HCT116 (cell line): ENCODE results near the gene CDHR3.

ENCODE experiments used
- EZH2 ChIP-seq: fragments of 200-600 bp; sonication (generic); IDR thresholded peaks from 2 replicates; pipeline ENCODE4 v1.6.1; 2017; ENCODE audit warnings: antibody characterized with exemption, mixed run types
- POLR2A ChIP-seq: IDR thresholded peaks from 2 replicates; pipeline ENCODE4 v1.7.0; 2011; ENCODE audit warnings: borderline replicate concordance; ENCODE audit not compliant: insufficient read depth, insufficient read length; ENCODE audit errors: extremely low read depth
- POLR2AphosphoS5 ChIP-seq: IDR thresholded peaks from 2 replicates; pipeline ENCODE4 v1.6.1; 2011; ENCODE audit warnings: mild to moderate bottlenecking, low read depth, low read length, moderate library complexity
- SIN3A ChIP-seq: IDR thresholded peaks from 2 replicates; pipeline ENCODE4 v1.6.1; 2012; ENCODE audit warnings: low read depth
- YY1 ChIP-seq: IDR thresholded peaks from 2 replicates; pipeline ENCODE4 v1.6.1; 2011; ENCODE audit warnings: low read length, low read depth, moderate library complexity, mild to moderate bottlenecking; ENCODE audit not compliant: insufficient replicate concordance; ENCODE audit errors: extremely low read depth
- ZFX ChIP-seq: fragments of 450-650 bp; IDR thresholded peaks from 2 replicates; pipeline ENCODE4 v1.6.1; 2017
- TF ChIP-seq, protein P1 (sequence below), 3 experiments: fragments of 200-600 bp in 1 of 3; sonication (generic) in 1 of 3; IDR thresholded peaks in 2 of 3; conservative IDR thresholded peaks in 1 of 3; 2 replicates each; pipeline ENCODE4 v1.5.1; 2012 to 2017; ENCODE audit warnings: low read depth in 2 of 3, low read length in 2 of 3, antibody characterized with exemption in 1 of 3, borderline replicate concordance in 1 of 3, control low read depth in 1 of 3, mild to moderate bottlenecking in 1 of 3, mixed read lengths in 1 of 3, mixed run types in 1 of 3, moderate library complexity in 1 of 3; ENCODE audit not compliant: insufficient read depth in 1 of 3
- TF ChIP-seq, protein P2 (sequence below): IDR thresholded peaks from 2 replicates; pipeline ENCODE4 v1.6.1; 2011; ENCODE audit warnings: mild to moderate bottlenecking, low read length, moderate library complexity; ENCODE audit not compliant: insufficient replicate concordance; ENCODE audit errors: extremely low read depth
- TF ChIP-seq, protein P3 (sequence below): IDR thresholded peaks from 2 replicates; pipeline ENCODE4 v1.6.1; 2012

DNA sequence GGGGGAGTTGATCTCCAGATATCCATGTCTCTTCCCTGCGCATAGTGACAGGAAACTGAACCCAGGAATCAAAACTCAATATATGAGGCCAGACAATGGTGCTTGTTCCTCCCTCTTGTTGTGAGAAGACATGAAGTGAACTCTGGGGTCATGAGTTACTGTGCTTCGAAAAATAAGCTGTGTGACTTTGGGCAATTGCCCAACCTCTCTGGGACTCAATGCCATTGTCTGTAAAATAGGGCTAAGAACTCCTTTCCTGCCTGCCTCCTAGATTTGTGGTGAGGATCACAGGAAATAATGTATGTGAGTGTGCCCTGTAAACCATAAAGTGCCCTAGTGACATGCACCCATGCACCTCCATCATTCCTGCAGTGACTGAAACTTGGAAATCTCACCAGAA is 100.6 kb downstream of the CDHR3 start:
- TF ChIP-seq, protein P1, sequence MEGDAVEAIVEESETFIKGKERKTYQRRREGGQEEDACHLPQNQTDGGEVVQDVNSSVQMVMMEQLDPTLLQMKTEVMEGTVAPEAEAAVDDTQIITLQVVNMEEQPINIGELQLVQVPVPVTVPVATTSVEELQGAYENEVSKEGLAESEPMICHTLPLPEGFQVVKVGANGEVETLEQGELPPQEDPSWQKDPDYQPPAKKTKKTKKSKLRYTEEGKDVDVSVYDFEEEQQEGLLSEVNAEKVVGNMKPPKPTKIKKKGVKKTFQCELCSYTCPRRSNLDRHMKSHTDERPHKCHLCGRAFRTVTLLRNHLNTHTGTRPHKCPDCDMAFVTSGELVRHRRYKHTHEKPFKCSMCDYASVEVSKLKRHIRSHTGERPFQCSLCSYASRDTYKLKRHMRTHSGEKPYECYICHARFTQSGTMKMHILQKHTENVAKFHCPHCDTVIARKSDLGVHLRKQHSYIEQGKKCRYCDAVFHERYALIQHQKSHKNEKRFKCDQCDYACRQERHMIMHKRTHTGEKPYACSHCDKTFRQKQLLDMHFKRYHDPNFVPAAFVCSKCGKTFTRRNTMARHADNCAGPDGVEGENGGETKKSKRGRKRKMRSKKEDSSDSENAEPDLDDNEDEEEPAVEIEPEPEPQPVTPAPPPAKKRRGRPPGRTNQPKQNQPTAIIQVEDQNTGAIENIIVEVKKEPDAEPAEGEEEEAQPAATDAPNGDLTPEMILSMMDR (IDR thresholded peaks at IDR 0.05 in 2 of 3, conservative IDR thresholded peaks at IDR 0.05 in 1 of 3; ENCODE audit: borderline replicate concordance in 1 of 3, insufficient read depth in 1 of 3, low read depth in 2 of 3, low read length in 2 of 3) = no peak
- TF ChIP-seq POLR2A = no peak
- TF ChIP-seq ZFX = no peak
- TF ChIP-seq POLR2AphosphoS5 = no peak
- no peak for TF ChIP-seq EZH2
- no peak for TF ChIP-seq SIN3A
- TF ChIP-seq, protein P2, sequence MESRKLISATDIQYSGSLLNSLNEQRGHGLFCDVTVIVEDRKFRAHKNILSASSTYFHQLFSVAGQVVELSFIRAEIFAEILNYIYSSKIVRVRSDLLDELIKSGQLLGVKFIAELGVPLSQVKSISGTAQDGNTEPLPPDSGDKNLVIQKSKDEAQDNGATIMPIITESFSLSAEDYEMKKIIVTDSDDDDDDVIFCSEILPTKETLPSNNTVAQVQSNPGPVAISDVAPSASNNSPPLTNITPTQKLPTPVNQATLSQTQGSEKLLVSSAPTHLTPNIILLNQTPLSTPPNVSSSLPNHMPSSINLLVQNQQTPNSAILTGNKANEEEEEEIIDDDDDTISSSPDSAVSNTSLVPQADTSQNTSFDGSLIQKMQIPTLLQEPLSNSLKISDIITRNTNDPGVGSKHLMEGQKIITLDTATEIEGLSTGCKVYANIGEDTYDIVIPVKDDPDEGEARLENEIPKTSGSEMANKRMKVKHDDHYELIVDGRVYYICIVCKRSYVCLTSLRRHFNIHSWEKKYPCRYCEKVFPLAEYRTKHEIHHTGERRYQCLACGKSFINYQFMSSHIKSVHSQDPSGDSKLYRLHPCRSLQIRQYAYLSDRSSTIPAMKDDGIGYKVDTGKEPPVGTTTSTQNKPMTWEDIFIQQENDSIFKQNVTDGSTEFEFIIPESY = no peak
- TF ChIP-seq, protein P3, sequence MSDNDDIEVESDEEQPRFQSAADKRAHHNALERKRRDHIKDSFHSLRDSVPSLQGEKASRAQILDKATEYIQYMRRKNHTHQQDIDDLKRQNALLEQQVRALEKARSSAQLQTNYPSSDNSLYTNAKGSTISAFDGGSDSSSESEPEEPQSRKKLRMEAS = no peak
- TF ChIP-seq YY1 = no peak
